Parathyroid adenoma (tissue), 2 donors: Measurements from ENCODE around the gene CSMD2.

ENCODE experiments used
- H2AFZ ChIP-seq: fragments of 300-600 bp; sonication (generic); one replicate; pipeline ENCODE4 v1.7.0; 2017; ENCODE audit warnings: antibody characterized with exemption, mild to moderate bottlenecking
- H3K27ac ChIP-seq: fragments of 300-600 bp; sonication (generic); one replicate; pipeline ENCODE4 v1.7.0; 2017
- H3K27me3 ChIP-seq: fragments of 300-600 bp; sonication (generic); one replicate; pipeline ENCODE4 v1.7.0; 2017; ENCODE audit warnings: low read length; ENCODE audit not compliant: control insufficient read depth, insufficient read depth
- H3K36me3 ChIP-seq: fragments of 300-600 bp; sonication (generic); one replicate; pipeline ENCODE4 v1.7.0; 2017; ENCODE audit warnings: low read length; ENCODE audit not compliant: control insufficient read depth, insufficient read depth
- H3K4me1 ChIP-seq: fragments of 300-600 bp; sonication (generic); one replicate; pipeline ENCODE4 v1.7.0; 2017; ENCODE audit warnings: control low read depth
- H3K4me2 ChIP-seq: fragments of 300-600 bp; sonication (generic); one replicate; pipeline ENCODE4 v1.7.0; 2017; ENCODE audit warnings: low read length
- H3K4me3 ChIP-seq: fragments of 300-600 bp; sonication (generic); one replicate; pipeline ENCODE4 v1.7.0; 2017; ENCODE audit warnings: low read depth, low read length
- H3K79me2 ChIP-seq: fragments of 300-600 bp; sonication (generic); one replicate; pipeline ENCODE4 v1.7.0; 2017; ENCODE audit warnings: control low read depth
- H3K9ac ChIP-seq: fragments of 300-600 bp; sonication (generic); one replicate; pipeline ENCODE4 v1.7.0; 2017; ENCODE audit warnings: mild to moderate bottlenecking
- H3K9me3 ChIP-seq: fragments of 300-600 bp; sonication (generic); one replicate; pipeline ENCODE4 v1.7.0; 2017; ENCODE audit warnings: low read length; ENCODE audit not compliant: control insufficient read depth
- TF ChIP-seq, protein P1 (sequence below): fragments of 300-600 bp; sonication (generic); IDR thresholded peaks from one replicate; pipeline ENCODE4 v1.7.0; 2017; ENCODE audit warnings: antibody characterized with exemption, mild to moderate bottlenecking
- donor health status: primary hyperparathyroidism.

CSMD2 gene

DNA sequence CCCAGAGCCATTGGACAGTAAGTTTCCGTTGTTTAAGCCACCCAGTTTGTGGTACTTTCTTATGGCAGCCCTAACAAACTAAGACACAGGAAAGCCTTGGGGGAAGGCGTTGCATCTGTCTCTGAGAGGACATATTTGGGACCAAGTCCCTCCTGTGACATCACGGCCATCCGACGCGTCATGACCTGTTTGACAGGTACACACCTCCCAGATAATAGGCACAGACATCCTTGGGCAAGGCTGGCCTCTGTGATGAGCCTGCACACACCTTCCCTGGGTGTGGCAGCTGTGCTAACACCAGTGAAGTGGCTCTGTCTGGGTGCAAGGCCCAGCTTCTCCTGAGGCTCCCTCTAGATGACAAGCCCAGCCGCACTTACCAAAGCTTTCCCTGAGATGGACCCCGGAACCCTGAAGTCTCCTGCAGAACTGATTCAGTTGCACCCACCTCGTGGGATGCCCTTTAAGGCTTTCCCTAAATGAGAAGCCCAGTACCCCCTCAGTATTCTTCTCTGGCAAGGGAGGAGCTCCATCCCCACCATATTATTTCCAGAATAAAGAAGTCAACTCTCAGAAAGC, 556.1 kb downstream of the CSMD2 start:
- no peaks in the 10 kb centered on the region for H3K4me1 ChIP-seq
- H3K27ac ChIP-seq: no peak overlapping the region
- no peak overlapping the region for H3K4me2 ChIP-seq
- H3K27me3 ChIP-seq: no peaks in the 10 kb centered on the region
- no peak overlapping the region for H2AFZ ChIP-seq
- H3K9me3 ChIP-seq: no peaks in the 10 kb centered on the region
- H3K4me3 ChIP-seq: no peak overlapping the region
- no peak overlapping the region for H3K9ac ChIP-seq
- H3K79me2 ChIP-seq: no peaks in the 10 kb centered on the region
- H3K36me3 ChIP-seq: no peaks in the 10 kb centered on the region
- TF ChIP-seq, protein P1, sequence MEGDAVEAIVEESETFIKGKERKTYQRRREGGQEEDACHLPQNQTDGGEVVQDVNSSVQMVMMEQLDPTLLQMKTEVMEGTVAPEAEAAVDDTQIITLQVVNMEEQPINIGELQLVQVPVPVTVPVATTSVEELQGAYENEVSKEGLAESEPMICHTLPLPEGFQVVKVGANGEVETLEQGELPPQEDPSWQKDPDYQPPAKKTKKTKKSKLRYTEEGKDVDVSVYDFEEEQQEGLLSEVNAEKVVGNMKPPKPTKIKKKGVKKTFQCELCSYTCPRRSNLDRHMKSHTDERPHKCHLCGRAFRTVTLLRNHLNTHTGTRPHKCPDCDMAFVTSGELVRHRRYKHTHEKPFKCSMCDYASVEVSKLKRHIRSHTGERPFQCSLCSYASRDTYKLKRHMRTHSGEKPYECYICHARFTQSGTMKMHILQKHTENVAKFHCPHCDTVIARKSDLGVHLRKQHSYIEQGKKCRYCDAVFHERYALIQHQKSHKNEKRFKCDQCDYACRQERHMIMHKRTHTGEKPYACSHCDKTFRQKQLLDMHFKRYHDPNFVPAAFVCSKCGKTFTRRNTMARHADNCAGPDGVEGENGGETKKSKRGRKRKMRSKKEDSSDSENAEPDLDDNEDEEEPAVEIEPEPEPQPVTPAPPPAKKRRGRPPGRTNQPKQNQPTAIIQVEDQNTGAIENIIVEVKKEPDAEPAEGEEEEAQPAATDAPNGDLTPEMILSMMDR: no peak

DNA sequence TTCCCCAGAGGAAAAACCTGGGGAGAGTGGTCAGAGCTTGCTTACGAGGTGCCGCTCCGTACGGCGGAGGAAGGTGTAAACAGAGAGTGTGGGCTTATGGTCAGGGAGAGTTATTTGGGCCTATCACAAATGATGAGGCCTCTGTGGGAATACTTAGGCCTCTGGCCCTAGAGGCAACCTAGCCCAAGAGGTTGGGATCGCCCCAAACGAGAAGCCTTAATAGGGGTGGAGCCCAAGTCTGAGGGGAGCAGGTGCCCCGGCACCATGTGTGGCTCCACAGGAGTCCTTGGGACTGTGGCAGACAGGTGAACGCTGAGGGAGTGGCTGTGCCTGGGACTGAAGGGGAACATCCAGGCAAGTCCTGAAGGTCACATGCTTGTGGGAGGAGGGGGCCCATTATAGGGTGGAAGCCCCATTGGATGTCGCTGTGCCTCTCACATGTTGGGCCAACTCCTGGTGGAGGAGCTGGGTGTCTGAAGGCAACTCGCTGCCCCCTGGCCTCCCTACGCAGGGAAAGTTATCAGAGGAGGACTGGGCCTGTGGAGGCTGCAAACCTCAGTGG, 557.5 kb downstream of the CSMD2 start:
- Histone ChIP-seq H2AFZ (no peak overlapping the region), H3K9me3 (no peaks in the 10 kb centered on the region), H3K9ac (no peak overlapping the region), H3K4me1 (no peaks in the 10 kb centered on the region), H3K27ac (no peak overlapping the region), H3K27me3 (no peaks in the 10 kb centered on the region), H3K36me3 (no peaks in the 10 kb centered on the region), H3K4me3 (no peak overlapping the region), H3K79me2 (no peaks in the 10 kb centered on the region), H3K4me2 (no peak overlapping the region)
- TF ChIP-seq, protein P1: no peak

DNA sequence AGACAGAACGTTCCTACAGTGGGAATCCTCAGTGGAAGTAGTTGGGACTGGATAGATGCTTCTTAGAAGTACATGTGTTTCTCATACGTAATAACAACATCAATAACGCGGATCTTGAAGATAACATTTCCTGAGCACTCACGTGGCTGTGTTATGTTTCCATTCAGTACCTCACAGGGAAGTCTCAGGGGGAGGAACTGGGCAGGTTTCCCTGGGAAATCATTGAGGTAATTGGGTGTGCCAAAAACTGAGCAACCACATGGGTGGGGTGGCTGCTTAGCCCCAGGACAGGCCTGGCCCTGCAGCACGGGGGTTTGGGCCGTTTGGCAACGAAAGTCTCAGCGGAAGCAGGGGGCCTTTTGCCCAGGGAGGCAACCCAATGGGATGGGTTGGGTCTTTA, 558.8 kb downstream of the CSMD2 start:
- Histone ChIP-seq H2AFZ (no peak overlapping the region), H3K27ac (peak overlapping the region; percentile 71), H3K36me3 (no peaks in the 10 kb centered on the region), H3K79me2 (no peaks in the 10 kb centered on the region), H3K4me3 (no peak overlapping the region), H3K4me2 (no peak overlapping the region), H3K4me1 (no peaks in the 10 kb centered on the region), H3K9me3 (no peaks in the 10 kb centered on the region), H3K9ac (no peak overlapping the region), H3K27me3 (no peaks in the 10 kb centered on the region)
- TF ChIP-seq, protein P1: no peak

DNA sequence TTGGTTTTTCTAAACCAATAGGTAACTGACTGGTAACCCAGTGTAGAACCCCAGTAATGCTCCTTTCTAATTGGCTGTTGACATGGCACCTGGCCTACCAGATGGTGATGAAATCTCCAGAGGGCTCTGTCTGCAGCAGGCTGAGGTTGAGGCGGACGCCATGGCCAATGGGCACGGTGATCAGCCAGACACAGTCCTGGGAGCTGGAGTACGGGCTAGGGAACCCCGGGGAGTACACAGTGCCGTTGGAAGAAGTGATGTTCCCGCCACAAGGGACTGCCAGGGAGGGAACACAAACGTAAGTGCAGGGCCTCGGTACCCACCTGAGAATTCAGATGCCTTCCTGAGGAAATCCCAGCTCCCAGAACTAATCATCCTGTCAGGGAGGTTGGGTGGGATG, 562.8 kb downstream of the CSMD2 start:
- H3K4me2 ChIP-seq: no peak overlapping the region
- no peaks in the 10 kb centered on the region for H3K9me3 ChIP-seq
- H2AFZ ChIP-seq: no peak overlapping the region
- H3K79me2 ChIP-seq: no peaks in the 10 kb centered on the region
- no peak overlapping the region for H3K9ac ChIP-seq
- no peaks in the 10 kb centered on the region for H3K27me3 ChIP-seq
- TF ChIP-seq, protein P1: no peak
- H3K36me3 ChIP-seq: no peaks in the 10 kb centered on the region
- H3K27ac ChIP-seq: no peak overlapping the region
- H3K4me3 ChIP-seq: no peak overlapping the region
- H3K4me1 ChIP-seq: no peaks in the 10 kb centered on the region

DNA sequence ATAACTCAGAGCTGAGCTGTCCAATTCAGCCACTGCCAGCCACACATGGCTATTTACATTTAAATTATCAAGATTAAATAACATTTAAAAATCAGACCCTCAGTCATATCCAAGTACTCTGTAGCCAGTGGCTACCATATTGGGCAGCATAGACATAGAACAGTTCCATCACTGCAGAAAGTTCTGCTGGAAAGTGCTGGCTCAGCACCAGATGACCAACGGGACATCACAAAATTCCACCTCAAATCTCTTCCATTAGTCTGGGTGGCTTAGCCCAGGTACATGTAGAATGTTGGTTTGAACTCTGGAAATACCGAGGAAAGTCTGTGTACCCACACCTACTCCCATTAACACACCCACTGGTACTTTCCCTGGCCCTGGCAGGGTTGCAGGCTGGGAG, 563.3 kb downstream of the CSMD2 start:
- H3K27me3 ChIP-seq: no peaks in the 10 kb centered on the region
- TF ChIP-seq, protein P1: no peak

More for the DNA sequence above, 563.3 kb downstream of the CSMD2 start:
- no peaks in the 10 kb centered on the region for H3K4me1 ChIP-seq
- H3K36me3 ChIP-seq: no peaks in the 10 kb centered on the region
- no peak overlapping the region for H3K27ac ChIP-seq
- no peak overlapping the region for H3K4me3 ChIP-seq
- no peak overlapping the region for H3K4me2 ChIP-seq
- no peak overlapping the region for H3K9ac ChIP-seq
- H3K79me2 ChIP-seq: no peaks in the 10 kb centered on the region
- no peaks in the 10 kb centered on the region for H3K9me3 ChIP-seq
- no peak overlapping the region for H2AFZ ChIP-seq
